NB4 (cell line): ENCODE results near the gene CTRB1.
A peak's percentile ranks its signal among the peaks of the same experiment; 100 is the strongest.

Experiments
- DNase-seq: peaks from one replicate; pipeline ENCODE4 v3.0.0; 2010; ENCODE audit warnings: low read depth
- H3K4me3 ChIP-seq: one replicate; pipeline ENCODE4 v1.5.1; 2011; ENCODE audit warnings: mild to moderate bottlenecking, low read depth, low read length, moderate library complexity
- CTCF ChIP-seq: IDR thresholded peaks from one replicate; pipeline ENCODE4 v1.5.1; 2012; ENCODE audit warnings: low read depth, low read length
- MYC ChIP-seq: IDR thresholded peaks from 2 replicates; pipeline ENCODE4 v1.6.1; 2011; ENCODE audit warnings: low read depth, low read length
- POLR2A ChIP-seq: IDR thresholded peaks from 2 replicates; pipeline ENCODE4 v1.6.1; 2011; ENCODE audit warnings: mild to moderate bottlenecking; ENCODE audit not compliant: insufficient read length; ENCODE audit errors: extremely low read depth
- TF ChIP-seq, protein P1 (sequence below): IDR thresholded peaks from 2 replicates; pipeline ENCODE4 v1.6.1; 2011; ENCODE audit warnings: low read depth, low read length

The CTRB1 gene

GRCh38 chr16:75252049-75252864 lies 33.5 kb downstream of the CTRB1 start:
- TF ChIP-seq, protein P1, sequence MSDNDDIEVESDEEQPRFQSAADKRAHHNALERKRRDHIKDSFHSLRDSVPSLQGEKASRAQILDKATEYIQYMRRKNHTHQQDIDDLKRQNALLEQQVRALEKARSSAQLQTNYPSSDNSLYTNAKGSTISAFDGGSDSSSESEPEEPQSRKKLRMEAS = no peak
- no peak for TF ChIP-seq MYC
- no peak for TF ChIP-seq POLR2A
- TF ChIP-seq CTCF = no peak
- H3K4me3 ChIP-seq = no peak overlapping the region
- DNase-seq = no peak

DNA sequence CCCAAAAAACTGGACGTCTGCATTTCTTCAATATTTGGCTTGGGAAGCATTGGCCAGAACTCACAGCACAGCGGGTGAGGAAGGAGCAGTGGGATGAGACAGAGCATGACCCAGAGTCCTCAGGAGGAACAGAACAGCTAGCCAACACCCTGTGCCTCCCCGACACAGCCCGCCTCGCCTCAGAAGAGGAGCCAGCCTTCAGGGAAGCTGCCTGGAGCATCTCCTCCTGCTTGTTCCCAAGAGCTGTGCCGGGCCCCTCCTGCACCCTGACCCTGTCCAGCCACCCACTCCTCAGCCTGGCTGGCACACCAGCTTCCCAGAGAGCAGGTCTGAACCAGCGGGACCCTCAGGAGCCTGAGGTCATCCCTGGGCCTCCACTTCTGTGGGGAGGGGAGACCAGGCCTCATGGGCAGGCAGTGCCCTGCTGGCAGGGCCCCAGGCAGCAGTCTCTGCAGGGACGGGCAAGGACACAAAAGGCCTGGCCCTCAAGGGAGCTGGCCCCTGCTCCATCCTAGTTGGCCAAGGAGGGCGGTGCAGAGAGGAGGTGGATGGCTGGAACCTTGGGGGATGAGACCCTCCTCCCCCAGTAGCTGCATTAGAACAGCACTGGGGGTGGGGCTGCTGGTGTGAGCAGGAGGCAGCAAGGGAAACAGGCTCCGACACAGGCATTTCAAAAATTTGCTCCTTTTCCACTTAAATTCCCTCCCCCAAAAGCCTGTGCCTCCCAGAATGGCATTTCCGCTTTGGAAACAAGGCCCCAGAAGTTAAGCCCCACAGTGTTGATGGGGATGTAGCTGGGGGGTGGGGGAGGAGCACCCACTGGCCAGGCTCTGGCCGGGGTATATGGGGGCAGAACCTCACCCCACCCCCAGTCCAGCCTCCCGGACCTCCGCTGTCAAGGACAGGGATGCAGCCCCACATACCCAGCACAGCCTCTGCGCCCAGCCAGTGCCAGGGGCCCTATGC lies 34.4 kb downstream of the CTRB1 start:
- DNase-seq = no peak
- no peak overlapping the region for H3K4me3 ChIP-seq

GRCh38 chr16:75254359-75254837 lies 35.6 kb downstream of the CTRB1 start:
- DNase-seq = no peak
- TF ChIP-seq POLR2A = no peak
- TF ChIP-seq CTCF = no peak
- TF ChIP-seq, protein P1 = no peak
- TF ChIP-seq MYC = no peak
- H3K4me3 ChIP-seq = no peak overlapping the region

More for the DNA sequence above, 34.4 kb downstream of the CTRB1 start:
- TF ChIP-seq, protein P1 = no peak
- no peak for TF ChIP-seq CTCF
- TF ChIP-seq MYC = no peak
- TF ChIP-seq POLR2A = no peak

DNA sequence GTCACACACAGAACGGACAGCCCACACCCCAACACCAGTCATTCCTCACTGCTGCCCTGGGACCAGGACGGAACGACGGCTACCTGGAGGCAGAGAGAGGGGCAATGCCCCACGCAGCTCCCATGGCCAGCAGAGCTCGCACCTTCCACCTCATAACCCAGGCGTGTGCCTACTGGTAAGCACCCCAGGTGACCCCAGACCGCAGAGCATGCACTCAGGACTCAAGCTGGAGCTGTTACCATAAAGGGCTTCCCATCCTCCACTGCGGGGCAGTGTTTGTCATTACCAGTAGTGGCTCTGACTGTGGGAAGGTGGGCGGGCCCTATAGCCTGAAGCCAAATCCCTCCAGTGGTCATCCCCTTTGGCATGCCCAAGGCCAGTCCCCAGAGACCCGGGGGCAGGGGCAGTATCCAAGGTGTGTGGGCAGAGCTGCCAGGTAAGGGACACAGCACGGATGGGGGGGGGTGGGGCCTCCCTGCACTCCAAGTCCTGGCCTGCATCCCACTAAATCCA lies 37.3 kb downstream of the CTRB1 start:
- DNase-seq = no peak
- no peak overlapping the region for H3K4me3 ChIP-seq
- TF ChIP-seq, protein P1 = no peak
- no peak for TF ChIP-seq POLR2A
- TF ChIP-seq MYC = no peak
- TF ChIP-seq CTCF = peak; percentile 8

GRCh38 chr16:75256696-75257343 lies 38.0 kb downstream of the CTRB1 start:
- TF ChIP-seq MYC = no peak
- TF ChIP-seq POLR2A = no peak
- TF ChIP-seq, protein P1 = no peak
- H3K4me3 ChIP-seq = no peak overlapping the region
- no peak for DNase-seq
